GM08714 (cell line): ENCODE measurements around the gene CTU2.

ENCODE experiments used
- H3K4me3 ChIP-seq: fragments of 200-500 bp; sonication (Bioruptor generic); 2 replicates; pipeline ENCODE4 v1.5.1; 2014; ENCODE audit warnings: mild to moderate bottlenecking, low read length, inconsistent platforms
- ZNF274 ChIP-seq: IDR thresholded peaks from 2 replicates; pipeline ENCODE4 v1.6.1; 2012; ENCODE audit warnings: mild to moderate bottlenecking, low read depth, low read length

The CTU2 gene

GRCh38 chr16:88755745-88756443 lies 49.6 kb downstream of the CTU2 start:
- TF ChIP-seq ZNF274, result no peak

DNA sequence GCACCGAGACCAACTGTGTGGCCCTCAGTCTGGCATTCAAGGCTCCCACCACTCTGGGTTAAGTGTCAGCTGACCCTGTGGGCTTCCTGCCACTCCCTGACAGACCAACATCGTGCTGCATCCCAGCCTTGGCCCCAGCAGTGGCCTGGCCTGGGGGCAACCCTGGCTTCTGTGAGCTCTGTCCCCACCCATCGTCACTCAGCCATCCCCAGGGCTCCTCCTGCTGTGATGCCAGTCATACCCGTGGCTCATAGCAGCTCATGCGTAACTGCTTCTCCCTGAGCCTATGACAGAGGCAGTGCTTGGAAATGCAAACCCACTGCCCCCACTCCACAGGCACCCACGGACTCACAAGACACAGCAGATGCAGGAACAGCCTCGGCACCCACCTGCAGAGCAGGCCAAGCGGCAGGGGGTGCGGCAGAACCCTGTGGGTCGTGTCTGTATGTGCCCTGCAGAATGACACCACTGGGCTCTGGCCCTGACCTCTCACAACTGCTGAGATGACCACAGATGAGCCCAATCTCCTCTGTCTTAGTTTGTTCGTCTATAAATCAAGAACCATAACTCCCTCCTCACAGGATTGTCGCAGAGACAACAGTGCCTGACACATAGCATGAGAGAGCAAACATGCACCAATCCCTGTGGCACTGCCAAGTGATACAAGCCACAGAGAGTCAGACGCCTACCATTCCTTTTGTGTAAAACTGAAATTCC lies 52.1 kb downstream of the CTU2 start:
- H3K4me3 ChIP-seq, result no peak overlapping the region
- no peak for TF ChIP-seq ZNF274

More at GRCh38 chr16:88755745-88756443, 49.6 kb downstream of the CTU2 start:
- H3K4me3 ChIP-seq, result no peak overlapping the region

DNA sequence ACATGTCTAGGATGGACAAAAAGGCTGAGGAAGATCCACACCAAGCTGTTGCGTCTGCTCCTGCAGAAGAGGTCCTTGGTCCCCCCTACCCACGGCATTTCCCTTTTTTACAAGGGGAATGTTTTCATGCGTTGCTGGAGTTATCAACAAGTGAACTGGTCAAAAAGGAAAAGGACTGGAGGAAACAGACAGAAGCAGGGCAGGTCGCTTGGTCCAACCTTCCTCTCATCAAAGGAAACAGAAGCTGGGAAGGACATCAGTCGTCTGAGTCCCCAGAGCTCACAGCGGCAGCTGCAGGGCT lies 52.6 kb downstream of the CTU2 start:
- TF ChIP-seq ZNF274, result no peak
- no peak overlapping the region for H3K4me3 ChIP-seq

GRCh38 chr16:88759245-88759975 lies 53.1 kb downstream of the CTU2 start:
- H3K4me3 ChIP-seq, result no peak overlapping the region
- TF ChIP-seq ZNF274, result no peak

DNA sequence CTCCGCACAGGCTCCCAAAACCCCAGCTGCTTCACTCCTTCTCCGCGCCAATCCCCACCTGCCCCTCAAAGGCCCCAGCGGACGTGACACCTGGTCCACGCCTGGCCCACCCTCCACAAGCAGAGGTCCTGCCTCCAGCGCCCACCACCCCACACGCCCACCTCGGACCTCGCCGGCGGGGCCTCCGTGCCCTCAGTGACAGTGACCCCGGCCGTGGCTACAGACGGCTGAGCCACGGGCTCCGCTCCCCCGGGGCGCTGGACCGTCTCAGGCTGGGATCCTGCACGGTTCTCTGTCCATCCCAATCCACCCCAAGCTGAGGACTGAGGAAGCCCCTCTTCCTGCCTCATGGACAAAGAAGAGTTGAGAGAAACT lies 53.7 kb downstream of the CTU2 start:
- TF ChIP-seq ZNF274, result no peak
- no peak overlapping the region for H3K4me3 ChIP-seq

GRCh38 chr16:88760424-88761142 lies 54.3 kb downstream of the CTU2 start:
- no peak overlapping the region for H3K4me3 ChIP-seq
- no peak for TF ChIP-seq ZNF274

GRCh38 chr16:88761143-88761534 lies 54.8 kb downstream of the CTU2 start:
- no peak overlapping the region for H3K4me3 ChIP-seq
- TF ChIP-seq ZNF274, result no peak

GRCh38 chr16:88761830-88762229 lies 55.5 kb downstream of the CTU2 start:
- H3K4me3 ChIP-seq, result no peak overlapping the region
- TF ChIP-seq ZNF274, result no peak

GRCh38 chr16:88762258-88762870 lies 56.1 kb downstream of the CTU2 start:
- H3K4me3 ChIP-seq, result no peak overlapping the region
- TF ChIP-seq ZNF274, result no peak

GRCh38 chr16:88762941-88763340 lies 56.6 kb downstream of the CTU2 start:
- no peak overlapping the region for H3K4me3 ChIP-seq
- TF ChIP-seq ZNF274, result no peak

GRCh38 chr16:88763502-88764053 lies 57.3 kb downstream of the CTU2 start:
- TF ChIP-seq ZNF274, result no peak
- no peak overlapping the region for H3K4me3 ChIP-seq

DNA sequence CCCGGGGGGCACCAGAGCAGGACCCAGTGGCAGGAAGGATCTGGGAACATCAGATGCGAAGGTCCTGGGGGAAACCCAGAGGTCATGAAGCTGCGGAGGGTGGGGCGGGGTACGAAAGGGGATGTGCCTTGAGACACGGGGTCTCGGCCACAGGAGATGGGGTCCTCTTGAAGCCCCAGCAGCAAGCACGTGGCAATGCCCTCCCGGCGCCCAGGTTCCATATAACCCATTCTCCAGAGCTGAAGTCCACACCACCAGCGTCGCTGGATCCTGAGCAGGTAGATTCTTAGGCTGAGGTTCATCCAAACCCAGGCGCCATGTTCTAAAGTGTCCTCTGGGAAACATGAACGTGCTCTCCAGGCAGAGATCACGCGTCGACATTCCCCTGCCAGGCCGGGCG lies 57.8 kb downstream of the CTU2 start:
- TF ChIP-seq ZNF274, result no peak
- no peak overlapping the region for H3K4me3 ChIP-seq

GRCh38 chr16:88764913-88765349 lies 58.6 kb downstream of the CTU2 start:
- no peak for TF ChIP-seq ZNF274
- H3K4me3 ChIP-seq, result no peak overlapping the region
